Activated naive CD8-positive, alpha-beta T cell treated with anti-CD3 and anti-CD28 coated beads, Interleukin-2, amount 10 ng/mL, durations not matched to agents 7 days and 5 days (primary cell): ENCODE results near the gene EFCAB12. TPM values are rescaled to one million over a fixed set of nuclear protein-coding genes. Genes with fewer than 3 reads are reported as not detected.
"Not testable (repeated sequence)": the region's sequence is repeated elsewhere in the genome, so short reads cannot be mapped to it uniquely, and the experiment has no call there.

Source experiments
- ATAC-seq: fragments of 150-1000 bp; cut with Tn5 transposase; one replicate; pipeline ENCODE4 v1.10.0; 2021; ENCODE audit warnings: low read depth, moderate library complexity
- POLR2A ChIA-PET: fragments of 350-600 bp; sonication (Branson Sonifier 250); formaldehyde crosslinking; loops from one replicate; lab custom pipeline; 2021; ENCODE audit warnings: antibody characterized with exemption; lab: Charles Lee
- DNase-seq: peaks from one replicate; pipeline ENCODE4 v3.0.0; 2021
- H3K27ac Mint-ChIP-seq: one replicate; pipeline ENCODE4 v1.8.0; 2022; ENCODE audit warnings: mild to moderate bottlenecking, mixed read lengths
- H3K27me3 Mint-ChIP-seq: one replicate; pipeline ENCODE4 v1.8.0; 2022; ENCODE audit warnings: mild to moderate bottlenecking, moderate library complexity, mixed read lengths
- H3K36me3 Mint-ChIP-seq: one replicate; pipeline ENCODE4 v1.8.0; 2021; ENCODE audit warnings: mild to moderate bottlenecking, mixed read lengths
- H3K4me1 Mint-ChIP-seq: one replicate; pipeline ENCODE4 v1.8.0; 2021; ENCODE audit warnings: mixed read lengths
- H3K4me3 Mint-ChIP-seq: one replicate; pipeline ENCODE4 v1.8.0; 2022; ENCODE audit warnings: mild to moderate bottlenecking, moderate library complexity, mixed read lengths
- H3K9me3 Mint-ChIP-seq: one replicate; pipeline ENCODE4 v1.8.0; 2021; ENCODE audit warnings: mixed read lengths
- total RNA-seq, 2 experiments: library from RNA; stranded (reverse); gene quantifications; one replicate each; pipeline ENCODE4 v1.2.3, GENCODE V29; 2021

Gene EFCAB12
- total RNA-seq, 2 experiments from 2014 or later = 1.2 to 1.4 TPM

DNA sequence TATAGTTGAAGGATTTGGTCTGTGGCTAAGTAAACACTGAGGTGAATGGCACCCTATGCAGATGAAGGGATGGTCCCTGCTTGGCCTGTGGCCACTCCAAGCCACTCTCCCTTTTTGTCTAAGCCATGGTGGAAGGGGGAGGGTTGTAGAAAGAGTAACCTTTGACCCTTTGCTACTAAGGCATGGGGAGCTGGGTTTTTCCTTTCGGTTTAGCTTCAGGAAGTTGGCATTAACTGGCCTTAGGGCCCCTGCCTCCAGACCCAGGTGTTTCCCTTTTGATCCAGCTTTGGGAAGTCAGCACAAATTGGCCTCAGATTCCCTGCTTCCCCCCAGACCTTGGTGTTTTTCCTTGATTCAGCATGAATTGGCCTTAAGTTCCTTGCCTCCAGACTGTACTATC, 49.5 kb downstream of the EFCAB12 start:
- ATAC-seq (no peak), DNase-seq (no peak)
- H3K4me3 Mint-ChIP-seq = no peak overlapping the region
- POLR2A ChIA-PET = no interaction called here
- H3K4me1 Mint-ChIP-seq = peaks cover 2% of the 10 kb centered on the region
- no peaks in the 10 kb centered on the region for H3K27me3 Mint-ChIP-seq
- no peak overlapping the region for H3K27ac Mint-ChIP-seq
- H3K9me3 Mint-ChIP-seq = no peaks in the 10 kb centered on the region
- H3K36me3 Mint-ChIP-seq = peaks cover 2% of the 10 kb centered on the region

DNA sequence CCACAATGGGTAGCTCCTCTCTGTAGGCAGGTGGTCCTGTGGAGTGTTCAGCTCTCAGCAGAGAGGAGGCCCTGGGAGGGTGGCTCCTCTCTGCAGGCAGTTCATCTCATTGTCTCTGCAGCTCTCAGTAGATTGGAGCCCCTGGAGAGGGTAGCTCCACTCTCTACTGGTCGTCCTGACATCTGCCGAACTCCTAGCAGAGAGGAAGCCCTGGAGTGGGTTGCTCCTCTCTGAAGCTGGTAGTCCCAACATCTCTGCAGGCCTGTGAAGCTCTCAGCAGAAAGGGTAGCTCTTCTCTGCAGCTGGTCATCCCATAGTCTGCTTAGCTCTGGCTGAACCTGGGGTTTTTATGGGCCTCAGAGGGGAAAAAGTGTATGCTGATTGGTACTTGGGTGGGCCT, 50.8 kb downstream of the EFCAB12 start:
- ATAC-seq = no peak
- Mint-ChIP-seq H3K36me3 (peaks cover 2% of the 10 kb centered on the region), H3K27ac (no peak overlapping the region), H3K9me3 (no peaks in the 10 kb centered on the region), H3K4me3 (no peak overlapping the region), H3K4me1 (no peaks in the 10 kb centered on the region), H3K27me3 (no peaks in the 10 kb centered on the region)
- POLR2A ChIA-PET = no interaction called here
- DNase-seq = no peak

DNA sequence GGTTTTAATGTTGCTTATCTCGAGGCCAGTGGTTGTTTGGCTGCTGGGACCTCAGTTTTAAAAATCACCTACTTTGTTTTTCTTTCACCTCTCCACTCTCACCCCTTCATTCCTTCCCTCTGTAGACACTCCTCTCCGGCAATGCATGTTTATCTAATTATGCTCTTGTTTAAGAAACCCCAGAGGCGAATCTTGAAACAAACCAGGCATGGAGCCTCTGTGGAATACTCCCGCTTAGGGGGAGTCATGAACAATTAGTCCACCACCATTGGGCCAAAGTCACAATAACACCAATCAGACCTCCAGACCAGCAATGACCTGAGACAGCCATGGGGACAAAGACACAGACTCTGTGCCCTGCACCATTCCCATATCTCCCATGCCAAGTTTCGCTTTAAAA, 53.3 kb downstream of the EFCAB12 start:
- Mint-ChIP-seq H3K36me3 (peaks cover 1% of the 10 kb centered on the region), H3K9me3 (no peaks in the 10 kb centered on the region), H3K27ac (no peak overlapping the region), H3K4me1 (no peaks in the 10 kb centered on the region), H3K4me3 (no peak overlapping the region), H3K27me3 (no peaks in the 10 kb centered on the region)
- ATAC-seq = no peak
- no peak for DNase-seq
- POLR2A ChIA-PET = no interaction called here

DNA sequence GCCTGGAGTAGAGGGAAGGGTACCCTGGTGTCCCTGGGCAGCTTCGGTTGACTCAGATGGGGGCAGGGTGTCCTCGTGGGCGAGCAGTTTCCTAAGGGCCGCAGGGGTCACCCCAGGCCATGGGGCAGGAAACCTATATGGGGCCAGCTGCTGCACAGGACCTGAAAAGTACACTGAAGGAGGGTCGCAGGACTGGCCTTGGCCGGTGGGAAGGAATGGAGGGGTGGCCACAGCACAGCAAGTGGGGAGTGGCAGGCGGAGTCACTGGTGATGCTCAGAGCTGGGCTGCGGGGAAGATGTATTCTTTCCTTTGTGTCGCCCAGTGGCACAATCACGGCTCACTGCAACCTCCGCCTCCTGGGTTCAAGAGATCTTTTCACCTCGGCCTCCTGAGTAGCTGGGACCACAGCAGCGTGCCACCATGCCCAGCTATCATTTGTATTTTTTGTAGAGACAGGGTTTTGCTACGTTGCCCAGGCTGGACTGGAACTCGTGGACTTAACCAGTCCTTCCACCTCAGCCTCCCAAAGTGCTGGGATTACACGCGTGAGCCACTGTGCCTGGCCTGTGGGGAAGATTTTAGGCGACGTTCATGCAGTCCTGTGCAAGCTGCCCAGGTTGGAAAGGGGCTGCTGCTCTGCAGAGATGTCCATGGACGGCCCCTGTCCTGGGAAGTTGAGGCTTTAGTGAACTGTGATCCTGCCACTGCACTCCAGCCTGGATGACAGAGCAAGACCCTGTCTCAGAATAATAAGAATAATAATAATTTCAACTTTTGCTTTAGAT, 57.2 kb downstream of the EFCAB12 start:
- no peak overlapping the region for H3K4me3 Mint-ChIP-seq
- H3K36me3 Mint-ChIP-seq = no peaks in the 10 kb centered on the region
- H3K4me1 Mint-ChIP-seq = no peaks in the 10 kb centered on the region
- POLR2A ChIA-PET = no interaction called here
- DNase-seq = no peak
- H3K27ac Mint-ChIP-seq = no peak overlapping the region
- ATAC-seq = peak; percentile 35
- no peaks in the 10 kb centered on the region for H3K9me3 Mint-ChIP-seq
- H3K27me3 Mint-ChIP-seq = no peaks in the 10 kb centered on the region

DNA sequence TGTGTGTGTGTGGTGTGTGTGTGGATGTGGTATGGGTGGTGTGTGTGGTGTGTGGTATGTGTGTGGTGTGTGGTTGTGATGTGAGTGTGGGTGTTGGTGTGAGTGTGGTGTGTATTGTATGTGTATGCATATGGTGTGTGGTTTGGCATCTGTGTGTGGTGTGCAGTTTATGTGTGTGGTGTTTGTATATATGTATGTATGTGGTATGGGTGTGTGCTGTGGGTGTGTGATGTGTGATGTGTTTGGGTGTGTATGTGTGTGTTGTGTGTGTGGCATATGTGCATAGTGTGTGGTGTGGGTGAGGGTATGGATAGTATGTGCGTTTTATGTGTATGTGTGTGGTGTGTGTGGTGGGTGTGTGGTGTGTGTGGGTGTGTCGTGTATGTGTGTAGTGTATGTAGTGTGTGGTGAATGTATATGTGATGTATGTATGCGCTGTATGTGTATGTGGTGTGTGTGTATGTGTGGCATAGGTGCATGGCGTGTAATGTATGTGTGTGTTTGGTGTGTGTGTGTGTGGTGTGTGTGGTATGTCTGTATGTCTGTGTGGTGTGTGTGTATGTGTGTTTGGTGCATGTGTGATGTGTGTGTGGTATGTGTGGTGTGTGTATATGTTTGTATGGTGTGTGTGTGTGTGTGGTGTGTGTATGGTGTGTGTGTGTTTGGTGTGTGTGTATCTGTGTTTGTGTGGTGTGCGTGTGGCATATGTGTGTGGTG, 58.0 kb downstream of the EFCAB12 start:
- Mint-ChIP-seq H3K9me3 (no peaks in the 10 kb centered on the region), H3K36me3 (no peaks in the 10 kb centered on the region), H3K4me3 (no peak overlapping the region), H3K27ac (no peak overlapping the region), H3K27me3 (no peaks in the 10 kb centered on the region), H3K4me1 (no peaks in the 10 kb centered on the region)
- ATAC-seq (no peak), DNase-seq (no peak)
- POLR2A ChIA-PET = no interaction called here

DNA sequence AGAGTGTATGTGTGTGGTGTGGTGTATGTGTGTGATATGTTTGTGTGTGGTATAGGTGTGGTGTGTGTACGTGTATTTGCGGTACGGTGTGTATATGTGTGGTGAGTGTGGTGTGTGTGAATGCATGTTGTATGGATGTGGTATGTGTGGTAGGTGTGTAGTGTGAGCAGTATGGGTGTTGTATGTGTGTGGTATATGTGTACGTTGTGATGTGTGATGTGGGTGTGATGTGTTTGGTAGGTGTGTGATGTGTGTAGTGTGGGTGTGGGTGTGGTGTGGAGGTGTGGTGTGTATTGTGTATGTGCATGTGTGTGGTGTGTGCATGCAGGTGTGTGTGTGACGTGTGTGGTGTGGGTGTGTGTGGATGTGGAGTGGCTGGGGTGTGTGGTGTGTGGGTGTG, 58.7 kb downstream of the EFCAB12 start:
- no peaks in the 10 kb centered on the region for H3K9me3 Mint-ChIP-seq
- ATAC-seq (no peak), DNase-seq (no peak)
- no peak overlapping the region for H3K4me3 Mint-ChIP-seq
- H3K27ac Mint-ChIP-seq = no peak overlapping the region
- POLR2A ChIA-PET = no interaction called here
- H3K27me3 Mint-ChIP-seq = no peaks in the 10 kb centered on the region
- no peaks in the 10 kb centered on the region for H3K4me1 Mint-ChIP-seq
- H3K36me3 Mint-ChIP-seq = no peaks in the 10 kb centered on the region

DNA sequence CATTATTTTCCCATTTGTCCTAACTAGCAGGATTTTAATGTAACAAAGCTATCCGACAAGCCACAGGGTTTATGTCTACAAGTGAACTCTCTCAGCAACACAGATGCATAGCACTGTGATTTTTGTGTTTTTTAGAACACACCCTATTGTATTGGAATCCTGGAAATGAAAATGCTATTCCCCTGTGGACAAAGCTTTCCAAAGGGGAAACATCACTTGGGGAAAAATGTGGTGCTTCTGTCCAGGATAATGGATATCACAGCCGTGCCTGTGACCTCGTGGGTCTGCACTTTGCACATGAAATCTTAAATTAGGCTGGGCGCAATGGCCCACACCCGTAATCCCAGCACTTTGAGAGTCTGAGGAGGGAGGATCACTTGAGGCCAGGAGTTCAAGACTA, 60.6 kb downstream of the EFCAB12 start:
- no peak overlapping the region for H3K27ac Mint-ChIP-seq
- no peaks in the 10 kb centered on the region for H3K36me3 Mint-ChIP-seq
- H3K4me3 Mint-ChIP-seq = no peak overlapping the region
- H3K4me1 Mint-ChIP-seq = no peaks in the 10 kb centered on the region
- POLR2A ChIA-PET = no interaction called here
- no peaks in the 10 kb centered on the region for H3K9me3 Mint-ChIP-seq
- ATAC-seq = no peak
- H3K27me3 Mint-ChIP-seq = no peaks in the 10 kb centered on the region
- DNase-seq = no peak

DNA sequence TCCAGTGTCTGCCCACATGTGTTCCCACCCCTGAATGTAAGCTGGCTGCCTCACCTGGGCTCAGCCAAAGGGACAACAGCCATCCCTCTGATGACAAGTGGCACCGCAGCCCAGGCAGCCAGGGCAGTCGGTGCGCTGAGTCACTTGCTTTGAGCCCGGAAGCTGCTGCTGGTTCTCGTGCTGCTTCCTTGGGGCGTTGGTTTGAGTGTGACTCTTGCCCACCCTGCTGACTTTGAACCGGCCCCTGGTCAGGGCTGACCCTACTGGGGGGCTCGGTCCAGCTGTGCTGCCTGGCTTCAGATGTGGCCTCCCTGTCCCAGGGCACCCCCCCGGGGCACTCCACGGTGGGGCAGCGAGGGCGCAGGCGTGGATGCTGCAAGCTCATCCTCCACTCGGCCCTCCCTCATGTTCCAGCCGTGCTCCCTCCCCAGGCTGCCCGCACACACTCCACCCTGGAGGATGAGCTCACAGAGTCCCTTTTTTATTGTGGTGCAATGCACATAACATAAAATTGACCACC, 62.1 kb downstream of the EFCAB12 start:
- ATAC-seq (no peak), DNase-seq (no peak)
- no peak overlapping the region for H3K4me3 Mint-ChIP-seq
- POLR2A ChIA-PET = no interaction called here
- no peaks in the 10 kb centered on the region for H3K4me1 Mint-ChIP-seq
- no peaks in the 10 kb centered on the region for H3K9me3 Mint-ChIP-seq
- no peaks in the 10 kb centered on the region for H3K36me3 Mint-ChIP-seq
- H3K27me3 Mint-ChIP-seq = no peaks in the 10 kb centered on the region
- no peak overlapping the region for H3K27ac Mint-ChIP-seq

DNA sequence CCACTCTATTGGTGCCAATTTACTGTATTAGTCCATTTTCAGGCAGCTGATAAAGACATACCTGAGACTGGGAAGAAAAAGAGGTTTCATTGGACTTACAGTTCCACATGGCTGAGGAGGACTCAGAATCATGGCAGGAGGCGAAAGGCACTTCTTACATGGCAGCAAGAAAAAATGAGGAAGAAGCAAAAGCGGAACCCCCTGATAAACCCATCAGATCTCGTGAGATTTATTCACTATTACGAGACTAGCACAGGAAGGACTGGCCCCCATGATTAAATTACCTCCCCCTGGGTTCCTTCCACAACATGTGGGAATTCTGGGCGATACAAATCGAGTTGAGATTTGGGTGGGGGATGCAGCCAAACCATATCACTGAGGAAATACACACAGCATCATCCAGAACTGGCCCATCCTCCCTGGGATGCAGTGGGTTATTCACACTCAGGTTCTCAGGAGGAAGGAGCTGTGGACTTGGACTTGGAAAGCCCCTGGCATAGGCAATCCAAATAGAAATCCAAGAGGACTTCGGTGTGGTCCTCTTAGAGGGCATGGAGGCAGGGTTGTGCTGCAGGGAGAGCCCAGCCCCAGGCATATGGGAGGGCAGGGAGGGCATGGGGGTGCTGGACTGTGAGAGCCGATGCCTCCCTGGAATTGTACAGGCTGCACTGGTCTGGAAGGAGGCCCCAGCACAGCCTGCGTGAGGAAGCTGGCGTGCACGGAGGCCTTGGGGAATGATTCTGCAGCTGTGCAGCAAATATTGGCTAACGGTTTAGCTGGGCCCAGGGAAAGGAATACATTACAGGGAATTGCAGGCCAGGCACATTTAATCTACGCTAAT, 62.9 kb downstream of the EFCAB12 start:
- H3K4me1 Mint-ChIP-seq = no peaks in the 10 kb centered on the region
- H3K27ac Mint-ChIP-seq = no peak overlapping the region
- H3K4me3 Mint-ChIP-seq = no peak overlapping the region
- ATAC-seq = no peak
- H3K9me3 Mint-ChIP-seq = no peaks in the 10 kb centered on the region
- no peaks in the 10 kb centered on the region for H3K27me3 Mint-ChIP-seq
- no peaks in the 10 kb centered on the region for H3K36me3 Mint-ChIP-seq
- DNase-seq = no peak
- POLR2A ChIA-PET = no interaction called here

DNA sequence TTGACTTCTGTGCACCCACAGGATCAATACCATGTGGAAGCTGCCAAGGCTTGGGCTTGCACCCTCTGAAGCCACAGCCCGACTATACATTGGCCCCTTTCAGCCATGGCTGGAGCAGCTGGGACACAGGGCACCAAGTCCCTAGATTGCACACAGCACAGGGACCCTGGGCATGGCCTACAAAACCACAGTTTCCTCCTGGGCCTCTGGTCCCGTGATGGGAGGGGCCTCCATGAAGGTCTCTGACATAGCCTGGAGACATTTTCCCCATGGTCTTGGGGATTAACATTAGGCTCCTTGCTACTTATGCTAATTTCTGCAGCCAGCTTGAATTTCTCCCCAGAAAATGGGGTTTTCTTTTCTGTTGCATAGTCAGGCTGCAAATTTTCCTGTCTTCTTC, 63.6 kb downstream of the EFCAB12 start:
- H3K27me3 Mint-ChIP-seq, H3K4me3 Mint-ChIP-seq, DNase-seq, H3K4me1 Mint-ChIP-seq, H3K9me3 Mint-ChIP-seq, POLR2A ChIA-PET, H3K36me3 Mint-ChIP-seq, ATAC-seq, H3K27ac Mint-ChIP-seq: not testable (repeated sequence)

DNA sequence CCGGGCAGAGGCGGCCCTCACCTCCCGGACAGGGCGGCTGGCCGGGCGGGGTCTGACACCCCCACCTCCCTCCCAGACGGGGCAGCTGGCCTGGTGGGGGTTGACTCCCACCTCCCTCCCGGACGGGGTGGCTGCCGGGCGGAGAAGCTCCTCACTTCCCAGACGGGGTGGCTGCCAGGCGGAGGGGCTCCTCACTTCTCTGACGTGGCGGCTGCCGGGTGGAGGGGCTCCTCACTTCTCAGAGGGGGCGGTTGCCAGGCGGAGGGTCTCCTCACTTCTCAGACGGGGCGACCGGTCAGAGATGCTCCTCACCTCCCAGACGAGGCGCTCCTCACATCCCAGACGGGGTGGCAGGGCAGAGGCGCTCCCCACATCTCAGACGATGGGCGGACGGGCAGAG, 65.1 kb downstream of the EFCAB12 start:
- H3K9me3 Mint-ChIP-seq, H3K27ac Mint-ChIP-seq, H3K4me1 Mint-ChIP-seq, ATAC-seq, H3K4me3 Mint-ChIP-seq, H3K27me3 Mint-ChIP-seq, POLR2A ChIA-PET, DNase-seq, H3K36me3 Mint-ChIP-seq: not testable (repeated sequence)

DNA sequence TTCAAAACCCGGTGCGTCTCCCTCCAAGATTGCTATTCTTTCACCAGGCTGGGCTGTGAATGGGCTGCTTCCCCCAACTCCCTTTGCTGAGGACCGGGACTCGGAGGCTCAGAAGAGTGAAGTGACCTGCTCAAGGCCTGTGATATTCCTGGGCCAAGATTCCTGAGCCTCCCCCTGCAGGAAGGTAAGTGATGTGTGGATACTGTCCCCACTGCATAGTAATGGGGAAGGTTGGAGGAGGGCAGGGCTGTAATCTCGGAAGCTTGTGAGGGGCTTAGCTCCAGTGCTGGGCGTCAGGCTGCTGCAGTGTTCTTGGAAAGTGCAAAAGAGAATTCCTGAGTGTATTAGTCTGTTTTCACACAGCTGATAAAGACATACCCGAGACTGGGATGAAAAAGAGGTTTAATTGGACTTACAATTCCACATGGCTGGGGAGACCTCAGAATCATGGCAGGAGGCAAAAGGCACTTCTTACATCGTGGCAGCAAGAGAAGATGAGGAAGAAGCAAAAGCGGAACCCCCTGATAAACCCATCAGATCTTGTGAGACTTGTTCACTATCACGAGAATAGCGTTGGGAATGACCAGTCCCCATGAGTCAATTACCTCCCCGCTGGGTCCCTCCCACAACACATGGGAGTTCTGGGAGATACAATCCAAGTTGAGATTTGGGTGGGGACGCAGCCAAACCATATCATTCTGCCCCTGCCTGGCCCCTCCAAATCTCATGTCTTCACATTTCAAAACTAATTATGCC, 67.6 kb downstream of the EFCAB12 start:
- Mint-ChIP-seq H3K27me3 (no peaks in the 10 kb centered on the region), H3K36me3 (no peaks in the 10 kb centered on the region), H3K9me3 (no peaks in the 10 kb centered on the region), H3K4me3 (no peak overlapping the region), H3K27ac (no peak overlapping the region), H3K4me1 (no peaks in the 10 kb centered on the region)
- ATAC-seq (no peak), DNase-seq (no peak)
- POLR2A ChIA-PET = no interaction called here

DNA sequence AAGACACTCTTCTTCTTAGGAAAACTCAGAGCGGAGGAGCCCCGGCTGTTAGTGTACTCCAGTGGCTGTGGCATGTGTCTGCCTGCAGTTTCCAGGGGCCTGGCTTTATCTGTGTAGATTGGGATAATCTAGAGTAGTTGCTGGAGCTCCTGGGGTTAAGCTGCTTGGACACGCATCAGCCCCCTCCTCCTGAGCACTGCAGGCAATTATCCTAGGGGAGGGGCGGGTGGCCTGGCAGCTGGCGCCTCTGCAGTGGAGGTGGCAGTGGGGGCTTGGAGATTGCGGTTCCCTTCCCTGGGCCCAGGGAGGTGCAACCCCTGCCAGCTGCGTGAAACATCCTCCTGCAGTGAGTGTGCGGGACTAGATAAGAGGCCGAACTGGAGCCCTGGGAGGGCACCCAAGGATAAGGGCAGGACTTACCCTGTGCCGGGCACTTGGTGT, 68.2 kb downstream of the EFCAB12 start:
- POLR2A ChIA-PET = no interaction called here
- ATAC-seq = no peak
- H3K9me3 Mint-ChIP-seq = no peaks in the 10 kb centered on the region
- H3K4me3 Mint-ChIP-seq = no peak overlapping the region
- no peak overlapping the region for H3K27ac Mint-ChIP-seq
- DNase-seq = no peak
- H3K36me3 Mint-ChIP-seq = no peaks in the 10 kb centered on the region
- no peaks in the 10 kb centered on the region for H3K4me1 Mint-ChIP-seq
- H3K27me3 Mint-ChIP-seq = no peaks in the 10 kb centered on the region
